ENCODE results near the gene ZNF350. TPM values are rescaled to one million over a fixed set of nuclear protein-coding genes. Genes with fewer than 3 reads are reported as not detected.

ZNF350 gene
- total and polyA plus RNA-seq, 2 of the 13 experiments (the other 11 are each of a cell fraction or from before 2014, with no cell fraction given) = 3.7 to 6.9 TPM

DNA sequence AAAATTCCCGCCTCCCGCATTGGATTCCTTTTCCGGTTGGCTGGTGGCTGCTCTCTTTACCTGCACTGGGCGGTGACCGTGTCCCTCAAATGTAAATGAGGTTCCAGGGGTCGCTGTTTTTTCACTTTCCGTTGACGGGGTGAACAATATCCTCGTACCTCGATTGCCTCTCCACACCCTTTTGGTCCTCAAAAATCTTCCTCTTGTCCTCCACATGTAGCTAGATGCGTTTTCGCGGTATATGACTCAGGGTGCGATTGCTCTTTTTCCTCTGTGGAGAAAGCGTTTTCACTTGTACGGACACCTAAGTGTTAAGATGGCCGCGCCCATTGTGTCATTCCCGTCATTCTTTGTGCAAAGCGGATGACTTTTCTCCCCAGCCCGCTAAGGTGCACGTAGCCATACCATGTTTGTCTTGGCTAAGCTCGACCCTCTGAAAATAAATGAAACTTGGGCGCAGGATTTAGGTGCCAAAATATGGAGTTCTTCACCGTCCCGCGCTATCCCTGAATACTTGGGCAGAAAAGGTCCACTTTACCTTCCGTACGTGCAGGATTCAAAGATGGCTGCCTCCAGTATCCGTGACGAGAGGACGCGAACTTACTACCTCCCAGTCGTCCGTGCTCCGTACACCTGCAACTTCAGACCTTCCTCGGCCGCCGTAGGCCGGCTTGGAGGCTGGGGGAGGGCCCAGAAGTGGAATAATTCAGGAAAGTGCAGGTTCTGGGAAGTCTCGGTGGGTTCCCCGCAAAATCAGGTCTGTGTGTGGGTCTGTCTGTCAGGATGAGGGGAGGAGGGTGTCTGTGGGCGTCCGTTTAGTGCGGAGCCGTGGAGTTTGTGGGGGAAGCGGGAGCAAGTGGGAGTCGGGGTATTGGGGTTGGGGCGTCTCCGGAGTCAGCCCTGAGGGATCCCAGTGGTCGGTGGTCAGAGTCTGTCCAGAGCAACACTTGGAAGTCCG, 59.6 kb downstream of the ZNF350 start, which contains the start of gene ZNF613 (continued):
- TF ChIP-seq, protein P1, sequence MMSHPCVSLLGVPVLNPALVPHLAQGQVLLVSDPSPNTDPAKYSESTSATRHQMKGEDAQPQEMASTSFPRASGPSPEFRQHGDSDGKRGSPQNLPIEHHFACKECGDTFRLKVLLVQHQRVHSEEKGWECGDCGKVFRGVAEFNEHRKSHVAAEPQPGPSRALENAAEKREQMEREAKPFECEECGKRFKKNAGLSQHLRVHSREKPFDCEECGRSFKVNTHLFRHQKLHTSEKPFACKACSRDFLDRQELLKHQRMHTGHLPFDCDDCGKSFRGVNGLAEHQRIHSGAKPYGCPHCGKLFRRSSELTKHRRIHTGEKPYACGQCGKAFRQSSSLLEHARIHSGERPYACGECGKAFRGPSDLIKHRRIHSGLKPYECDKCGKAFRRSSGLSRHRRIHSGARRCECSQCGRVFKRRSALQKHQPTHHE (CRISPR knock-in tag; IDR thresholded peaks at IDR 0.05; ENCODE audit: borderline replicate concordance) = no peak
- TF ChIP-seq ZNF589 (CRISPR knock-in tag; conservative IDR thresholded peaks at IDR 0.05) = no peak
- no peak for TF ChIP-seq ZNF598 (CRISPR knock-in tag; IDR thresholded peaks at IDR 0.05; ENCODE audit: borderline replicate concordance)
- TF ChIP-seq, protein P2, sequence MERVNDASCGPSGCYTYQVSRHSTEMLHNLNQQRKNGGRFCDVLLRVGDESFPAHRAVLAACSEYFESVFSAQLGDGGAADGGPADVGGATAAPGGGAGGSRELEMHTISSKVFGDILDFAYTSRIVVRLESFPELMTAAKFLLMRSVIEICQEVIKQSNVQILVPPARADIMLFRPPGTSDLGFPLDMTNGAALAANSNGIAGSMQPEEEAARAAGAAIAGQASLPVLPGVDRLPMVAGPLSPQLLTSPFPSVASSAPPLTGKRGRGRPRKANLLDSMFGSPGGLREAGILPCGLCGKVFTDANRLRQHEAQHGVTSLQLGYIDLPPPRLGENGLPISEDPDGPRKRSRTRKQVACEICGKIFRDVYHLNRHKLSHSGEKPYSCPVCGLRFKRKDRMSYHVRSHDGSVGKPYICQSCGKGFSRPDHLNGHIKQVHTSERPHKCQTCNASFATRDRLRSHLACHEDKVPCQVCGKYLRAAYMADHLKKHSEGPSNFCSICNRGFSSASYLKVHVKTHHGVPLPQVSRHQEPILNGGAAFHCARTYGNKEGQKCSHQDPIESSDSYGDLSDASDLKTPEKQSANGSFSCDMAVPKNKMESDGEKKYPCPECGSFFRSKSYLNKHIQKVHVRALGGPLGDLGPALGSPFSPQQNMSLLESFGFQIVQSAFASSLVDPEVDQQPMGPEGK (CRISPR knock-in tag; IDR thresholded peaks at IDR 0.05) = peak; percentile 35; the same call in 1 of the 2 replicates
- TF ChIP-seq RFX1 (IDR thresholded peaks at IDR 0.05) = no peak
- no peak for TF ChIP-seq TBX2 (CRISPR knock-in tag; IDR thresholded peaks at IDR 0.05; ENCODE audit: borderline replicate concordance)
- TF ChIP-seq MEIS2 (CRISPR knock-in tag; IDR thresholded peaks at IDR 0.05) = no peak
- TF ChIP-seq, protein P3, sequence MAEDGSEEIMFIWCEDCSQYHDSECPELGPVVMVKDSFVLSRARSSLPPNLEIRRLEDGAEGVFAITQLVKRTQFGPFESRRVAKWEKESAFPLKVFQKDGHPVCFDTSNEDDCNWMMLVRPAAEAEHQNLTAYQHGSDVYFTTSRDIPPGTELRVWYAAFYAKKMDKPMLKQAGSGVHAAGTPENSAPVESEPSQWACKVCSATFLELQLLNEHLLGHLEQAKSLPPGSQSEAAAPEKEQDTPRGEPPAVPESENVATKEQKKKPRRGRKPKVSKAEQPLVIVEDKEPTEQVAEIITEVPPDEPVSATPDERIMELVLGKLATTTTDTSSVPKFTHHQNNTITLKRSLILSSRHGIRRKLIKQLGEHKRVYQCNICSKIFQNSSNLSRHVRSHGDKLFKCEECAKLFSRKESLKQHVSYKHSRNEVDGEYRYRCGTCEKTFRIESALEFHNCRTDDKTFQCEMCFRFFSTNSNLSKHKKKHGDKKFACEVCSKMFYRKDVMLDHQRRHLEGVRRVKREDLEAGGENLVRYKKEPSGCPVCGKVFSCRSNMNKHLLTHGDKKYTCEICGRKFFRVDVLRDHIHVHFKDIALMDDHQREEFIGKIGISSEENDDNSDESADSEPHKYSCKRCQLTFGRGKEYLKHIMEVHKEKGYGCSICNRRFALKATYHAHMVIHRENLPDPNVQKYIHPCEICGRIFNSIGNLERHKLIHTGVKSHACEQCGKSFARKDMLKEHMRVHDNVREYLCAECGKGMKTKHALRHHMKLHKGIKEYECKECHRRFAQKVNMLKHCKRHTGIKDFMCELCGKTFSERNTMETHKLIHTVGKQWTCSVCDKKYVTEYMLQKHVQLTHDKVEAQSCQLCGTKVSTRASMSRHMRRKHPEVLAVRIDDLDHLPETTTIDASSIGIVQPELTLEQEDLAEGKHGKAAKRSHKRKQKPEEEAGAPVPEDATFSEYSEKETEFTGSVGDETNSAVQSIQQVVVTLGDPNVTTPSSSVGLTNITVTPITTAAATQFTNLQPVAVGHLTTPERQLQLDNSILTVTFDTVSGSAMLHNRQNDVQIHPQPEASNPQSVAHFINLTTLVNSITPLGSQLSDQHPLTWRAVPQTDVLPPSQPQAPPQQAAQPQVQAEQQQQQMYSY (CRISPR knock-in tag; IDR thresholded peaks at IDR 0.05) = no peak
- TF ChIP-seq SP4 (CRISPR knock-in tag; IDR thresholded peaks at IDR 0.05) = peak; percentile 27; the same call in 1 of the 2 replicates
- peak; percentile 58 for TF ChIP-seq ZGPAT (CRISPR knock-in tag; IDR thresholded peaks at IDR 0.05)
- no peak for TF ChIP-seq ZKSCAN8 (CRISPR knock-in tag; IDR thresholded peaks at IDR 0.05; ENCODE audit: borderline replicate concordance)
- no peak for TF ChIP-seq XBP1 (CRISPR knock-in tag; IDR thresholded peaks at IDR 0.05)
- peak; percentile 16; the same call in 1 of the 2 replicates for TF ChIP-seq ATF5 (CRISPR knock-in tag; IDR thresholded peaks at IDR 0.05; ENCODE audit: low read depth)
- TF ChIP-seq ZNF264 (CRISPR knock-in tag; IDR thresholded peaks at IDR 0.05) = peak; percentile 18; the same call in 1 of the 2 replicates
- TF ChIP-seq, protein P4, sequence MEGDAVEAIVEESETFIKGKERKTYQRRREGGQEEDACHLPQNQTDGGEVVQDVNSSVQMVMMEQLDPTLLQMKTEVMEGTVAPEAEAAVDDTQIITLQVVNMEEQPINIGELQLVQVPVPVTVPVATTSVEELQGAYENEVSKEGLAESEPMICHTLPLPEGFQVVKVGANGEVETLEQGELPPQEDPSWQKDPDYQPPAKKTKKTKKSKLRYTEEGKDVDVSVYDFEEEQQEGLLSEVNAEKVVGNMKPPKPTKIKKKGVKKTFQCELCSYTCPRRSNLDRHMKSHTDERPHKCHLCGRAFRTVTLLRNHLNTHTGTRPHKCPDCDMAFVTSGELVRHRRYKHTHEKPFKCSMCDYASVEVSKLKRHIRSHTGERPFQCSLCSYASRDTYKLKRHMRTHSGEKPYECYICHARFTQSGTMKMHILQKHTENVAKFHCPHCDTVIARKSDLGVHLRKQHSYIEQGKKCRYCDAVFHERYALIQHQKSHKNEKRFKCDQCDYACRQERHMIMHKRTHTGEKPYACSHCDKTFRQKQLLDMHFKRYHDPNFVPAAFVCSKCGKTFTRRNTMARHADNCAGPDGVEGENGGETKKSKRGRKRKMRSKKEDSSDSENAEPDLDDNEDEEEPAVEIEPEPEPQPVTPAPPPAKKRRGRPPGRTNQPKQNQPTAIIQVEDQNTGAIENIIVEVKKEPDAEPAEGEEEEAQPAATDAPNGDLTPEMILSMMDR (CRISPR knock-in tag; IDR thresholded peaks at IDR 0.05) = peak; percentile 62
- TF ChIP-seq ZFP1 (CRISPR knock-in tag; IDR thresholded peaks at IDR 0.05) = 0 out of 2 replicates have a peak, but pooled peaks have one; percentile 19
- no peak for TF ChIP-seq ZNF101 (CRISPR knock-in tag; IDR thresholded peaks at IDR 0.05; ENCODE audit: borderline replicate concordance, low read depth)

Data from HepG2 (cell line).